Vagina (tissue), 2 donors: Measurements from ENCODE around the gene AP1B1.

Experiments
- CTCF ChIP-seq, 3 experiments: fragments of 450-650 bp in 2 of 3; fragments of 200-600 bp in 1 of 3; sonication (generic) in 1 of 3; IDR thresholded peaks; one replicate each; pipeline ENCODE4 v1.5.1; 2017 to 2019; ENCODE audit warnings: antibody characterized with exemption in 3 of 3, mild to moderate bottlenecking in 2 of 3, moderate library complexity in 2 of 3
- POLR2A ChIP-seq, 2 donors: fragments of 450-650 bp; IDR thresholded peaks; one replicate each; pipeline ENCODE4 v1.6.1; 2017; ENCODE audit warnings: antibody characterized with exemption in 2 of 2, mild to moderate bottlenecking in 2 of 2, moderate library complexity in 2 of 2
- POLR2AphosphoS5 ChIP-seq, 2 donors: sonication (generic); formaldehyde crosslinking; IDR thresholded peaks; one replicate each; pipeline ENCODE4 v1.9.0; 2017; ENCODE audit warnings: antibody characterized with exemption in 2 of 2, mild to moderate bottlenecking in 2 of 2, low read depth in 1 of 2; ENCODE audit not compliant: insufficient read depth in 1 of 2

- TF ChIP-seq POLR2A (IDR thresholded peaks at IDR 0.05) (no peak), CTCF (IDR thresholded peaks at IDR 0.05) (no peak), POLR2AphosphoS5 (IDR thresholded peaks at IDR 0.05; ENCODE audit: insufficient read depth in 1 of 2, low read depth in 1 of 2) (no peak)
Measured at GRCh38 chr22:29385748-29386147, 2.6 kb downstream of the AP1B1 start.
